ENCODE measurements around the gene NUMB.

The NUMB gene

GRCh38 chr14:73231981-73232851 is 226.1 kb downstream of the NUMB start:
- DNase-seq (ENCODE audit: low spot score): no peak

DNA sequence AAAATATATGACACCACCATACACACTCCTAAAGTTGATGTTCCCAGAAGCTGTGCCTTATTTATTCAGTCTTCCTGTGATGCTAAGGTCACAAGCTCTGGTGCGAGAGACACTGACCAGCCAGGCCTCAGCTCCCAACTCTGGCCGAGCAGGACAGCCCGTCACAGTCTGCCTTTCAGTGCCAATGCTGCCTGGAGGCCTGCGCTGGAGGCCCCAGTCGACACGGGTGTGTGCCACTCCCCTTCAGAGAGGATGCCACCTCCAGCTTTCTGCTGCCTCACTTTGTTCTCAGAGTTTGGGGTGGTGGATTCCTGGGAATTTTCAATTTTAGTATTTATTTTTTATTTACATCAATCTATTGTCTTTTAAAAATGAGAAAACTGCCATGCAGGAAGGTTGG is 228.3 kb downstream of the NUMB start:
- DNase-seq (ENCODE audit: low spot score): no peak

DNA sequence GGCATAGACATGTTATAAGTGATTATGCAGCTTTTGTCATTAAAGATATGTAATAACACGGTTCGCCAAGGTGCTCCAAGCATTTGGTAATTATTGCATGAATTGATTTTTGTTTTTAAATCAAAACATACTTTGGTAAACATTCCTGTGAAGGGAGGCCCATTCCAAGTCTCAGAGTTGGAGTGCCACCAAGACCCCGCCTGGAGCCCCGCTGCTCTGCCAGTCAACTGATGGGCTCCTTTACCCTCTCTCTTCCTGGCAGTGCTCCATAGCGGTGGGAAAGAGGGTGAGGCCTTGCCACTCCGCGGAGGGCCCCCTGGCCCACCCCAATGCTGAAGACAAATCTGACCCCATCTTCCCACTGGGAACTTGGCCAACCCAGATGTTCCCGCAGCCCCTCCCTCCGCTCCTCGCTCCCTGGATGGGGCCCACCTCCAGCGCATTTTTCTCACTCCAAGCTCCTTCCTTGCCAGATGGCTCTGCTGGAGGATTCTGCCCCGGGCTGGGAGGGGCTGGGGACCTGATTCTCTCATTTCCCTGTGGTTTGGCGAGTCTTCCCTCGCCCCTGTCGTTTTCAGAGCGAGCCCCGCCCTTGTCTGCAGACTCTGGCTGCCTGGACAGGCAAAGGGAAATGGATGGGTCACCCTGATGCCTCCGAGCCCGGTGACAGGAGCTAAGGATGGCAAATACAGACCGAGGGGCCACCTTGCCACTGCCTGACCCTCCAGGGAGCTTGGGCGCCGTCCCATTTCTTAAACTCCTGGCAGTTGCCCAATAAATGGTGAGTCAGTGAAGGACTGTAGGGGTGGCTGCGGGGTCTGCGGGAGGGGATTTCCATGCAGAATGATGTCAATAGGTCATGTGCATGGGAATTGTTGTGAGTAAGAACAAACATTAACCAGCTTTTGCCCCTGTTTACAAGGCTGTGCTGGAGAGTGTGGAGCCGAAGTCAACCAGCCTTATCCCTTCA is 230.2 kb downstream of the NUMB start:
- DNase-seq (ENCODE audit: low spot score): peak; percentile 93

DNA sequence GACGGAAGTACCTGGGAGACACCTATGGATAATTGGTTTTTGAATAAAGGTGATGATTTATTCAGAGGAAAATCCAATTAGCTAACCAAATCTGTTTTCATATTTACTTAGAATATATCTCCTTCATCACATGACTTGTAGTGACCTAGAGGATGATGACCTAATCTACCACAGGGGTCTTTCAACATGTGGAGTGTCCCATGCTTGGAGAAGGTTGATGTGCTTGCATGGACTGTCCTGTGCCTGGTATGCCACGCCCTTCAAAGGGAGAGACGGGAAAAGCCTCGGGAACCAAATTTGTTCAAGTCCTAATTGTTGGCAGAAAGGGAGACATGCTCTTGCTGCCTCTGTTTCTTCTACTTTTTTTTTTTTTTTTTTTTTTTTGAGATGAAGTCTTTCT is 232.8 kb downstream of the NUMB start:
- DNase-seq (ENCODE audit: low spot score): no peak
